GM12891 (cell line): ENCODE measurements around the gene EIF3M.
"Not testable (repeated sequence)": the region's sequence is repeated elsewhere in the genome, so short reads cannot be mapped to it uniquely, and the experiment has no call there.

Experiments used
- POLR2A ChIP-seq: IDR thresholded peaks from 2 replicates; pipeline ENCODE4 v1.6.1; 2011; ENCODE audit warnings: low read depth, low read length, control low read depth
- POLR2AphosphoS5 ChIP-seq: IDR thresholded peaks from 2 replicates; pipeline ENCODE4 v1.6.1; 2011; ENCODE audit warnings: low read depth, low read length, control low read depth
- SPI1 ChIP-seq: IDR thresholded peaks from 2 replicates; pipeline ENCODE4 v1.6.1; 2011; ENCODE audit warnings: low read depth, low read length, control low read depth

GRCh38 chr11:32596114-32596513, 12.5 kb downstream of the EIF3M start:
- TF ChIP-seq POLR2AphosphoS5, POLR2A, SPI1: not testable (repeated sequence)
